Activated CD8-positive, alpha-beta T cell treated with anti-CD3 and anti-CD28 coated beads for 36 hours (primary cell): ENCODE data around the gene PTPRS. TPM values are rescaled to one million over a fixed set of nuclear protein-coding genes. Genes with fewer than 3 reads are reported as not detected.

Source experiments
- ATAC-seq: fragments of 200-7000 bp; cut with Tn5 transposase; one replicate; pipeline ENCODE4 v1.10.0; 2021; ENCODE audit warnings: mild to moderate bottlenecking, moderate library complexity
- CTCF ChIA-PET: fragments of 350-600 bp; sonication (Branson Sonifier 250); formaldehyde crosslinking; loops from one replicate; lab custom pipeline; 2021; ENCODE audit warnings: antibody characterized with exemption; lab: Charles Lee
- POLR2A ChIA-PET: fragments of 350-600 bp; sonication (Branson Sonifier 250); formaldehyde crosslinking; loops from one replicate; lab custom pipeline; 2021; ENCODE audit warnings: antibody characterized with exemption; lab: Charles Lee
- DNase-seq: peaks from one replicate; pipeline ENCODE4 v3.0.0-alpha.2; 2020
- H3K27ac Mint-ChIP-seq: one replicate; pipeline ENCODE4 v1.8.0; 2021; ENCODE audit warnings: mild to moderate bottlenecking, mixed read lengths
- H3K27me3 Mint-ChIP-seq: one replicate; pipeline ENCODE4 v1.8.0; 2021; ENCODE audit warnings: mixed read lengths
- H3K36me3 Mint-ChIP-seq: one replicate; pipeline ENCODE4 v1.8.0; 2021; ENCODE audit warnings: low read depth, mixed read lengths
- H3K4me1 Mint-ChIP-seq: one replicate; pipeline ENCODE4 v1.8.0; 2021; ENCODE audit warnings: low read depth, mixed read lengths
- H3K4me3 Mint-ChIP-seq: one replicate; pipeline ENCODE4 v1.8.0; 2021; ENCODE audit warnings: mild to moderate bottlenecking, moderate library complexity, mixed read lengths
- H3K9me3 Mint-ChIP-seq: one replicate; pipeline ENCODE4 v1.8.0; 2021; ENCODE audit warnings: mixed read lengths
- CTCF ChIP-seq: fragments of 200-600 bp; IDR thresholded peaks from one replicate; pipeline ENCODE4 v1.8.0; 2022; ENCODE audit warnings: antibody characterized with exemption, mild to moderate bottlenecking
- intact Hi-C: fragments of 100-400 bp; cut with micrococcal nuclease; formaldehyde crosslinking; loops from one replicate; pipeline ENCODE4 v1.10.0; 2022
- total RNA-seq, 2 experiments: library from RNA; stranded (reverse); gene quantifications; one replicate each; pipeline ENCODE4 v1.2.3, GENCODE V29; 2021

PTPRS gene
- total RNA-seq, 2 experiments from 2014 or later, result 2.6 to 2.8 TPM

DNA sequence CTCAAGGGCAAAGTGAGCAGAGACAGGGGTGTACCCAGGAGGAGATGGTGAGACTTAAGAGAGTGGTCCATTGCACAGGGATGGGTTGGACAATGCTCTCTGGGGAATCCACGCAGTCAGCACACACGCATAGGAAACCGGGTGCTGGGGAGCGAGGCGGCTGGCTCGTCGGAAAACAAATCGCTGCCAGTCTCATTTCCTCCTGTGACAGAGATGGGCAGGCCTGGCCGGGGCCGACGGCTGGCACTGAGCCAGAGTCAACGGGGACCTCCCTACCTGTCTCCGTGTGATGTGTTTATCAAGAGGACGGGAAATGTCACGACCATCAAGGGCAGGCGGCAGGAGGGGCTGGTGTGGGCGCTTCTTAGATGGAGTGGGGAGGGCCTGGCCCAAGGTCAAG, 27.3 kb downstream of the PTPRS start:
- TF ChIP-seq CTCF, result no peak
- H3K27me3 Mint-ChIP-seq, result peaks cover 6% of the 10 kb centered on the region
- DNase-seq (peak; percentile 63), ATAC-seq (peak; percentile 48)
- ChIA-PET POLR2A (no interaction called here), CTCF (no interaction called here)
- no peaks in the 10 kb centered on the region for H3K36me3 Mint-ChIP-seq
- no peaks in the 10 kb centered on the region for H3K9me3 Mint-ChIP-seq
- intact Hi-C loops, result no loop called here
- no peak overlapping the region for H3K27ac Mint-ChIP-seq
- peaks cover 4% of the 10 kb centered on the region for H3K4me1 Mint-ChIP-seq
- H3K4me3 Mint-ChIP-seq, result no peak overlapping the region

DNA sequence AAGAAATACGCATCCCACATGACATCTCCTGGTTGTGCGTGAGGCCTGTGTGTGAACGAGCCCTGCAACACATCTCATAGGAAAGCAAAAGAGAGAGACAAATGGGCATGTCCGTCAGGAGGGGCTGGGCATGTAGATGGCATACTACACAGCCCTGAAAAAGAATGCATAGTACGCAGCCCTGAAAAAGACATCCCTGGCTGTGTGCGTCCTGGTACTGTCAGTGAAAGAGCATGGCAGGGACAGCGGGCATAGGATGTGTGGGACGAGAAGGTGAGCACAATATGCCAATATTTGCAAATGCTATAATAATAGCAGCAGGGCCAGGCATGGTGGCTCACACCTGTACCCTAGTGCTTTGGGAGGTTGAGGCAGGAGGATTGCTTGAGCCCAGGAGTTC, 28.6 kb downstream of the PTPRS start:
- no peak for ATAC-seq
- Mint-ChIP-seq H3K4me1 (peaks cover 4% of the 10 kb centered on the region), H3K27ac (no peak overlapping the region), H3K9me3 (no peaks in the 10 kb centered on the region), H3K4me3 (no peak overlapping the region), H3K27me3 (peaks cover 6% of the 10 kb centered on the region), H3K36me3 (no peaks in the 10 kb centered on the region)
- no peak for TF ChIP-seq CTCF
- POLR2A ChIA-PET, result no interaction called here
- intact Hi-C loops, result no loop called here
- no peak for DNase-seq
- CTCF ChIA-PET, result no interaction called here

DNA sequence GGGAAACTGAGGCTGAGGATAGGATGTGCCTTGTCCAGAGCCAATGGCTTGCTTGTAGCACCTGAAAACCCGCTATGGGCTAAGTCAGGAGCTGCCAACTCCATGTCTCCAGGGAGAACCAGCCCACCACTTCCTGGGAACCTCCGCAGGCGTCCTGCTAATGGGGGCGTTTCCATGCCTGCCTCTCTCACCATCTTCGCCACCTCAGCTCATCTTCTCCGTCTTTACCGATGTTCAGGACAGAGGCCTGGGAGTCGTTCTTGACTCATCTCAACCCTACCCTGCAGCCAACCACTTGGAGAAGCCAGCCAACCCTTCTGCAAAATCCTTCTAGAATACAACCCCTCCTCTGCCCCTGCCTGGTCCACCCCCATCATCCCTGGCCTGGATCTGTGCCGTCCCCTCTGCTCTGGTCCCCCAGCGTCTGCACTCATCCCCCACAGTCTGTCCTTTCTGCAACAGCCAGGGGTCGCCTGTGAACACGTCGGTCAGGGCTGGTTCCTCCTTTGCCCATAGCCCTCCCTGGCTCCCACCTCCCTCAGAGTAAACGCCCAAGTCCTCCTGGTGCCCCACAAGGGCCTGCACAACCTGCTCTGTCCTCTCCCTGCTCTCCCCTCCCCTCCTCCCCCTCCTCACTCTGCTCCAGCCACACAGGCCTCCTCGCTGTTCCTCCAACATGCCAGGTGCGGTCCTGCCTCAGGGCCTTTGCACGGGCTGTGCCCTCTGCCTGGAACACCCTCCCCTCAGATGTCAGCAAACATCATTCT, 31.0 kb downstream of the PTPRS start:
- no peak overlapping the region for H3K27ac Mint-ChIP-seq
- H3K4me1 Mint-ChIP-seq, result peaks cover 4% of the 10 kb centered on the region
- H3K27me3 Mint-ChIP-seq, result peaks cover 4% of the 10 kb centered on the region

DNA sequence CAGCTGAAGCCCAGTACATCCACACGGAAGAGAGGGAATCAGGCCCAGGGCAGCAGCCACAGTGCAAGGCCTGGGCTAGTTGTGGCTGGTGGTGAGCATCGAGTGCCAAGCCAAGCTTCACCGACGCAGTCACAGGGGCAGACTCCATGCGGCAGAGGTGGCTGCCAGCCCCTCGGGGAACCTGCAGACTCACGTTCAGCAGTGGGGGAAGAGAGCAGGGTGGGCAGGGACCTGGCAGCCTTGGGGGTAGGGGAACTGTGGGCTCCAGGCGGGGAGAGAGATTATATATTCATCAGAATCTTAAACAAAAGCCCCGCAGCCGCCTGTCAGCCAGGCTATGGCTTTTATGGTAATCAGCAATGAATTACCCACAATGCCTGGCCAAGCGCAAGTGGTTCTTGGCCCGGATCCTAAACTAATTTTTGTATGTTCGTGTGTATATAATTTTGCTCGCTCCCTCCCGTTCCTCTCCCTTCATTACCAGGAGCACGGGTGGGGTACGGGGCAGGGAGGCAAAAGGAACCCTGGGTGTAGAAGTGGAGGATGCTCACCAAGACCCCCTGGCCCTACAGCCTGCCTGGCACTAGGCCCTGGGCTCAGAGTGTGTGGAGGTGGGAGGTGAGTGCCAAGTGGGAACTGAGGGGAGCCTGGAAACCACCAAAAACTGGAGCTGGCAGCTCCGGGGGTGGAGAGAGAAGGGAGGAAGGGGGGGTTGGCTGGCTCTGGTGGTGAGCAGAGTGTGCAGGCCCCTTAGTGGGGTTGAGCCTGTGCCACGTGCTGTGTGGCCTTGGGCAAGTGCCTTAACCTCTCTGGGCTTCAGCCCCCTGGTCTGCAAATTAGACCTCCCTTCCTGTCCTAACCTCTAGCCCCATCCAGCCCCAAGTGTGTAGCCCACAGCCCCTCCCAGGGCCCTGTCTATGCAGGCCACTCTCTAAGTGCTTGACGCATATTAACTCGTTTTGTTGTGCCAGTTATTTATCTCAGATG, 31.9 kb downstream of the PTPRS start:
- Mint-ChIP-seq H3K9me3 (no peaks in the 10 kb centered on the region), H3K4me3 (no peak overlapping the region), H3K4me1 (peaks cover 4% of the 10 kb centered on the region), H3K27ac (no peak overlapping the region), H3K27me3 (peaks cover 4% of the 10 kb centered on the region), H3K36me3 (no peaks in the 10 kb centered on the region)
- POLR2A ChIA-PET, result no interaction called here
- ATAC-seq, result no peak
- CTCF ChIA-PET, result no interaction called here
- intact Hi-C loops, result no loop called here
- DNase-seq, result no peak
- TF ChIP-seq CTCF, result no peak

More for the DNA sequence above, 31.0 kb downstream of the PTPRS start:
- Mint-ChIP-seq H3K9me3 (no peaks in the 10 kb centered on the region), H3K4me3 (no peak overlapping the region), H3K36me3 (no peaks in the 10 kb centered on the region)
- CTCF ChIA-PET, result no interaction called here
- no peak for TF ChIP-seq CTCF
- DNase-seq (no peak), ATAC-seq (no peak)
- intact Hi-C loops, result no loop called here
- POLR2A ChIA-PET, result no interaction called here

DNA sequence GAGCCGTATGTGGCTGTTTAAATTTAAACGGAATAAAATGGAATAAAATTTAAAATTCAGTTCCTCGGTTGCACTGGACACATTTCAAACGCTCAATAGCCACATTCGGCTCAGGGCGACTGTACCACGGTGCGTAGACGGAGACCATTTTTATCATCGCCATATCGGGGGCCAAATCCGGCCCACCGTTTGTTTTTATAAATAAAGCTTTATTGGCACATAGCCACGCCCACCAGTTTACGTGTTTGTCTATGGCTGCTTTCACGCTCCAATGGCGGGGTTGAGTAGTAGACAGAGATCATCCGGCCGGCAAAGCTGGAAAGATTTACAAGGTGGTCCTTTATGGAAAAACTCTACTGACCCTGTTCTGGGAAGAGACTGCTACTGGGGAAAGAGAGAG, 33.0 kb downstream of the PTPRS start:
- no peak for TF ChIP-seq CTCF
- intact Hi-C loops, result no loop called here
- no peaks in the 10 kb centered on the region for H3K9me3 Mint-ChIP-seq
- no peaks in the 10 kb centered on the region for H3K36me3 Mint-ChIP-seq
- ATAC-seq (no peak), DNase-seq (no peak)
- H3K4me1 Mint-ChIP-seq, result no peaks in the 10 kb centered on the region
- POLR2A ChIA-PET, result no interaction called here
- H3K27me3 Mint-ChIP-seq, result no peaks in the 10 kb centered on the region
- CTCF ChIA-PET, result no interaction called here
- no peak overlapping the region for H3K4me3 Mint-ChIP-seq
- H3K27ac Mint-ChIP-seq, result no peak overlapping the region
